ENCODE results near the gene ARHGAP29. TPM values are rescaled to one million over a fixed set of nuclear protein-coding genes. Genes with fewer than 3 reads are reported as not detected.

The ARHGAP29 gene
- polyA plus RNA-seq, 2 of the 4 experiments (the other 2 are of a cell fraction) = 14.3 to 29.7 TPM

DNA sequence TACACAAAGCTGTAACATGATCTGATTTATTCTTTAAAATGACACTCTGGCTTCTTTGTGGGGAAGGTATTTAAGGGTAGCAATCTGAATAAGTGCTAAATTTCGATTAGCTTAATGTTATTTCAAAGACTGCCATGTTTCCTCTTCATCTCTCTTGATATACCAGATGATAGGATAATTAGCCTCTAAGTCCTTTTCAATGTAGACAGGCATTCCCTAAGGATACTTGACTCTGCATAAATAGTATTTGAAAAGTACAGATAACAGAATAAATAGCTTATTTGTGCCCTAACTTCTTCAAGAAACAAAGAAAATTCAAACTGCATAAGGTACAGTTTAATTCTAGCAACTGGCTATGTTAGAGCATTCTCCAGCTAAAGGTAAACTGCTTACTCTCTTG is 46.2 kb downstream of the ARHGAP29 start:
- CTCF ChIA-PET = interaction anchor here (0.8 to 2.1 kb wide), 4 partner anchors 46 to 290 kb away, joined by 3 to 10 read pairs (median 3); partner anchors contain the start of gene ARHGAP29
- 35% methylated on average over 1 of the region's 1 CpG for WGBS (ENCODE audit: missing lambda C conversion rate)
- no peak for FAIRE-seq
- POLR2A ChIA-PET = no interaction called here
- no peak for ATAC-seq
- TF ChIP-seq RCOR1 (IDR thresholded peaks at IDR 0.05; ENCODE audit: low read depth, low read length) (no peak), CHD4 (IDR thresholded peaks at IDR 0.05; ENCODE audit: borderline replicate concordance) (no peak), JUNB (IDR thresholded peaks at IDR 0.05) (no peak), EHF (CRISPR knock-in tag; IDR thresholded peaks at IDR 0.05) (no peak), CEBPB (IDR thresholded peaks at IDR 0.05) (no peak), CHD2 (IDR thresholded peaks at IDR 0.05; ENCODE audit: low read length, partially characterized antibody) (no peak), MYC (IDR thresholded peaks at IDR 0.05; ENCODE audit: borderline replicate concordance, low read length) (no peak), POLR2A (IDR thresholded peaks at IDR 0.05; ENCODE audit: low read length) (no peak), HEYL (CRISPR knock-in tag; IDR thresholded peaks at IDR 0.05) (no peak), ZNF302 (CRISPR knock-in tag; IDR thresholded peaks at IDR 0.05) (no peak), BHLHE40 (IDR thresholded peaks at IDR 0.05; ENCODE audit: low read depth, low read length) (no peak), RARB (CRISPR knock-in tag; IDR thresholded peaks at IDR 0.05) (no peak), TP53 (CRISPR knock-in tag; IDR thresholded peaks at IDR 0.05) (no peak), ESRRA (IDR thresholded peaks at IDR 0.05; ENCODE audit: borderline replicate concordance, low read length) (no peak), RAD21 (conservative IDR thresholded peaks at IDR 0.05 in 1 of 2, IDR thresholded peaks at IDR 0.05 in 1 of 2) (no peak), KDM1A (IDR thresholded peaks at IDR 0.05; ENCODE audit: low read depth) (no peak), FOXS1 (CRISPR knock-in tag; IDR thresholded peaks at IDR 0.05) (no peak), HOXB13 (CRISPR knock-in tag; IDR thresholded peaks at IDR 0.05; ENCODE audit: low read depth) (no peak), GATA3 (IDR thresholded peaks at IDR 0.05; ENCODE audit: borderline replicate concordance) (no peak), ZFP36 (IDR thresholded peaks at IDR 0.05; ENCODE audit: borderline replicate concordance, partially characterized antibody) (no peak)
- DNase-seq (ENCODE audit: low read depth in 1 of 2, low spot score in 1 of 2) = no peak
- Histone ChIP-seq H3K9me3 (no peaks in the 10 kb centered on the region), H3K4me3 (no peak overlapping the region), H3K4me1 (no peaks in the 10 kb centered on the region), H3K4me2 (no peak overlapping the region), H3K27ac (no peak overlapping the region)

DNA sequence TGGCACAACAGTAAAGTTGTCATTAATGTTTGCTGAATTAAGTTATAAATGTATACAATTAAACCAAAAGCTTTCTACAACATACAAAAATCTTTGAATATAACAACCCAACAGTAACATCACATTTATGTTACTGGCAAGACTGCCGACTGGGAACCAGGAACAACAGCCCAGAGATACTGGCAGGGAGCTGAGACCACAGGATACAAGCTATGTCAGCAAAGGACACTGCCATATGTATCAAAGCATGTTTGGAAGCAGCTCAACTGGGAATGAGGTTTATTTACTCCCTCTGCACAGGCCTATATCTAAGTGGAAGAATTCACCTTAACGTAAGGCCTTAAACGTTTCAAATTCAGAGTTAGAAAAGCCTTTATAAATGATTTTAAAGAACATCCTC is 50.4 kb downstream of the ARHGAP29 start:
- Histone ChIP-seq H3K9me3 (no peaks in the 10 kb centered on the region), H3K4me3 (no peak overlapping the region), H3K4me1 (no peaks in the 10 kb centered on the region), H3K4me2 (no peak overlapping the region), H3K27ac (no peak overlapping the region)
- FAIRE-seq = no peak
- DNase-seq (ENCODE audit: low read depth in 1 of 2, low spot score in 1 of 2) = no peak
- ATAC-seq = no peak
- TF ChIP-seq RNF2 (IDR thresholded peaks at IDR 0.05; ENCODE audit: borderline replicate concordance, low read depth) = no peak
- no peak for TF ChIP-seq RCOR1 (IDR thresholded peaks at IDR 0.05; ENCODE audit: low read depth, low read length)
- TF ChIP-seq ESRRA (IDR thresholded peaks at IDR 0.05; ENCODE audit: borderline replicate concordance, low read length) = no peak
- TF ChIP-seq, protein P1, sequence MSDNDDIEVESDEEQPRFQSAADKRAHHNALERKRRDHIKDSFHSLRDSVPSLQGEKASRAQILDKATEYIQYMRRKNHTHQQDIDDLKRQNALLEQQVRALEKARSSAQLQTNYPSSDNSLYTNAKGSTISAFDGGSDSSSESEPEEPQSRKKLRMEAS (IDR thresholded peaks at IDR 0.05) = no peak
- TF ChIP-seq TFCP2L1 (CRISPR knock-in tag; IDR thresholded peaks at IDR 0.05) = no peak
- TF ChIP-seq MAZ (IDR thresholded peaks at IDR 0.05; ENCODE audit: borderline replicate concordance, low read depth, low read length) = no peak
- no peak for TF ChIP-seq HOXB13 (CRISPR knock-in tag; IDR thresholded peaks at IDR 0.05; ENCODE audit: low read depth)
- POLR2A ChIA-PET = no interaction called here
- 92% methylated on average over 3 of the region's 3 CpGs for WGBS (ENCODE audit: missing lambda C conversion rate)
- CTCF ChIA-PET = interaction anchor here (1.3 to 3.3 kb wide), 4 partner anchors 8 to 148 kb away, joined by 3 to 9 read pairs (median 5); no protein-coding TSS in a partner anchor

DNA sequence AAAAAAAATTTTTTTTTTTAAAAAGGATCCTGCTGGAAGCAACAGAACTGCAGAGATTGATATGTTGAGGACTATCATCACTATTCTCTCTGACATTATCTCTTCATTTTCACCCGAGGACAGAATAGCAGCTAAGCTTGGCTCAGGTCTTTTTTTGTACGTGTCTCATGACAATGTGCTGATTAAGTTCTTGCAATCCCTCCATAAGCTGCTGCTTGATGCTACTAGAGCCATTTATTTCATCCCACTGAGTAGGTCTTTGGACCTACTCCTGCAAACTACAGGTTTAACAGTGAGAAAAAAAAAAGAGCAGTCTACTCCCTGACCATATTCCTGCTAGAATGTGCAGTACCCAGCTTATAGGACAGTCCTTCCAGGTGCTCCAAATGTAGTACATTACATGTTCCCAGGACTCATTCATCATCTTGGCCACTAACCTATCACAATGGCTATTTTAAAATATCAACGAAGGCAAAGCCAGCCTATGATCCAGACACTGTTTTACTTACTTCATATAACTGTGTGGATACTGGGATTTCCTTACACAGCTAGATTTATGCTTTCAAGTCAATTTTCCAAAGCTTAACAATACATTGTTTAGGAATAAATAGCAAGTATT is 54.1 kb downstream of the ARHGAP29 start:
- H3K4me3 ChIP-seq = no peak overlapping the region
- H3K4me1 ChIP-seq = no peaks in the 10 kb centered on the region
- POLR2A ChIA-PET = no interaction called here
- no peak overlapping the region for H3K4me2 ChIP-seq
- FAIRE-seq = no peak
- DNase-seq (ENCODE audit: low read depth in 1 of 2, low spot score in 1 of 2) = no peak
- 87% methylated on average over 3 of the region's 3 CpGs for WGBS (ENCODE audit: missing lambda C conversion rate)
- TF ChIP-seq EHMT2 (IDR thresholded peaks at IDR 0.05; ENCODE audit: low read depth) (no peak), CBX2 (IDR thresholded peaks at IDR 0.05; ENCODE audit: borderline replicate concordance, low read depth) (no peak), RFX5 (IDR thresholded peaks at IDR 0.05) (no peak), FOXS1 (CRISPR knock-in tag; IDR thresholded peaks at IDR 0.05) (no peak), CHD4 (IDR thresholded peaks at IDR 0.05; ENCODE audit: borderline replicate concordance) (no peak), NPAS2 (CRISPR knock-in tag; IDR thresholded peaks at IDR 0.05; ENCODE audit: borderline replicate concordance) (no peak), TP53 (CRISPR knock-in tag; IDR thresholded peaks at IDR 0.05) (no peak), EP300 (IDR thresholded peaks at IDR 0.05) (no peak), PHF8 (IDR thresholded peaks at IDR 0.05; ENCODE audit: borderline replicate concordance, low read depth) (no peak), CHD2 (IDR thresholded peaks at IDR 0.05; ENCODE audit: low read length, partially characterized antibody) (no peak), HOXB5 (CRISPR knock-in tag; IDR thresholded peaks at IDR 0.05) (no peak), RARB (CRISPR knock-in tag; IDR thresholded peaks at IDR 0.05) (no peak), ZNF302 (CRISPR knock-in tag; IDR thresholded peaks at IDR 0.05) (no peak)
- TF ChIP-seq, protein P2, sequence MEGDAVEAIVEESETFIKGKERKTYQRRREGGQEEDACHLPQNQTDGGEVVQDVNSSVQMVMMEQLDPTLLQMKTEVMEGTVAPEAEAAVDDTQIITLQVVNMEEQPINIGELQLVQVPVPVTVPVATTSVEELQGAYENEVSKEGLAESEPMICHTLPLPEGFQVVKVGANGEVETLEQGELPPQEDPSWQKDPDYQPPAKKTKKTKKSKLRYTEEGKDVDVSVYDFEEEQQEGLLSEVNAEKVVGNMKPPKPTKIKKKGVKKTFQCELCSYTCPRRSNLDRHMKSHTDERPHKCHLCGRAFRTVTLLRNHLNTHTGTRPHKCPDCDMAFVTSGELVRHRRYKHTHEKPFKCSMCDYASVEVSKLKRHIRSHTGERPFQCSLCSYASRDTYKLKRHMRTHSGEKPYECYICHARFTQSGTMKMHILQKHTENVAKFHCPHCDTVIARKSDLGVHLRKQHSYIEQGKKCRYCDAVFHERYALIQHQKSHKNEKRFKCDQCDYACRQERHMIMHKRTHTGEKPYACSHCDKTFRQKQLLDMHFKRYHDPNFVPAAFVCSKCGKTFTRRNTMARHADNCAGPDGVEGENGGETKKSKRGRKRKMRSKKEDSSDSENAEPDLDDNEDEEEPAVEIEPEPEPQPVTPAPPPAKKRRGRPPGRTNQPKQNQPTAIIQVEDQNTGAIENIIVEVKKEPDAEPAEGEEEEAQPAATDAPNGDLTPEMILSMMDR (IDR thresholded peaks at IDR 0.05) = no peak
- no peaks in the 10 kb centered on the region for H3K9me3 ChIP-seq
- no peak for ATAC-seq
- CTCF ChIA-PET = interaction anchor here (1.1 to 1.5 kb wide), 2 partner anchors 36 to 137 kb away, joined by 3 to 4 read pairs; no protein-coding TSS in a partner anchor
- no peak overlapping the region for H3K27ac ChIP-seq
